Activated CD4-positive, alpha-beta T cell treated with anti-CD3 and anti-CD28 coated beads for 36 hours (primary cell): Measurements from ENCODE around the gene MCTP2. TPM values are rescaled to one million over a fixed set of nuclear protein-coding genes. Genes with fewer than 3 reads are reported as not detected.

Source experiments
- ATAC-seq: fragments of 200-7000 bp; cut with Tn5 transposase; one replicate; pipeline ENCODE4 v1.10.0; 2021; ENCODE audit warnings: mild to moderate bottlenecking, moderate library complexity
- CTCF ChIA-PET: fragments of 350-600 bp; sonication (Branson Sonifier 250); formaldehyde crosslinking; loops from one replicate; lab custom pipeline; 2021; ENCODE audit warnings: antibody characterized with exemption; lab: Charles Lee
- POLR2A ChIA-PET: fragments of 350-600 bp; sonication (Branson Sonifier 250); formaldehyde crosslinking; loops from one replicate; lab custom pipeline; 2021; ENCODE audit warnings: antibody characterized with exemption, inconsistent platforms; lab: Charles Lee
- DNase-seq: peaks from one replicate; pipeline ENCODE4 v3.0.0-alpha.2; 2020
- H3K27ac Mint-ChIP-seq: one replicate; pipeline ENCODE4 v1.8.0; 2021; ENCODE audit warnings: mixed read lengths
- H3K27me3 Mint-ChIP-seq: one replicate; pipeline ENCODE4 v1.8.0; 2021; ENCODE audit warnings: mixed read lengths
- H3K36me3 Mint-ChIP-seq: one replicate; pipeline ENCODE4 v1.8.0; 2021; ENCODE audit warnings: low read depth, mixed read lengths
- H3K4me1 Mint-ChIP-seq: one replicate; pipeline ENCODE4 v1.8.0; 2021; ENCODE audit warnings: mixed read lengths
- H3K4me3 Mint-ChIP-seq: one replicate; pipeline ENCODE4 v1.8.0; 2021; ENCODE audit warnings: mild to moderate bottlenecking, moderate library complexity, mixed read lengths
- H3K9me3 Mint-ChIP-seq: one replicate; pipeline ENCODE4 v1.8.0; 2021; ENCODE audit warnings: low read depth, mixed read lengths
- intact Hi-C, 2 experiments: fragments of 100-400 bp; cut with DNase I in 1 of 2; cut with micrococcal nuclease in 1 of 2; formaldehyde crosslinking; loops; one replicate each; pipeline versions ENCODE4 v1.14.2 to v1.15.1; 2022 to 2024; cut with DNase I, micrococcal nuclease
- total RNA-seq, 2 experiments: library from RNA; stranded (reverse); gene quantifications; one replicate each; pipeline ENCODE4 v1.2.3, GENCODE V29; 2021

Gene MCTP2
- total RNA-seq, 2 experiments from 2014 or later = 25.2 to 27.8 TPM

GRCh38 chr15:94297558-94297957 is 66.2 kb downstream of the MCTP2 start:
- Mint-ChIP-seq H3K9me3 (peaks cover 3% of the 10 kb centered on the region), H3K36me3 (peaks cover 28% of the 10 kb centered on the region), H3K4me1 (peaks cover 28% of the 10 kb centered on the region), H3K27ac (no peak overlapping the region), H3K4me3 (no peak overlapping the region), H3K27me3 (no peaks in the 10 kb centered on the region)
- ChIA-PET POLR2A (no interaction called here), CTCF (no interaction called here)
- intact Hi-C loops = no loop called here
- ATAC-seq (peak; percentile 37), DNase-seq (no peak)

GRCh38 chr15:94298364-94298763 is 67.0 kb downstream of the MCTP2 start:
- Mint-ChIP-seq H3K4me1 (peaks cover 30% of the 10 kb centered on the region), H3K36me3 (peaks cover 35% of the 10 kb centered on the region), H3K9me3 (peaks cover 3% of the 10 kb centered on the region), H3K4me3 (no peak overlapping the region), H3K27me3 (no peaks in the 10 kb centered on the region), H3K27ac (no peak overlapping the region)
- DNase-seq (no peak), ATAC-seq (no peak)
- ChIA-PET CTCF (no interaction called here), POLR2A (no interaction called here)
- intact Hi-C loops = no loop called here

- Mint-ChIP-seq H3K9me3 (peaks cover 3% of the 10 kb centered on the region), H3K36me3 (peaks cover 48% of the 10 kb centered on the region), H3K4me1 (peaks cover 40% of the 10 kb centered on the region), H3K4me3 (no peak overlapping the region), H3K27ac (no peak overlapping the region), H3K27me3 (no peaks in the 10 kb centered on the region)
- DNase-seq (no peak), ATAC-seq (no peak)
- POLR2A ChIA-PET = no interaction called here
- intact Hi-C loops = no loop called here
- CTCF ChIA-PET = no interaction called here
Observed at GRCh38 chr15:94300612-94301011, 69.3 kb downstream of the MCTP2 start.

- CTCF ChIA-PET = interaction anchor here (1.0 to 2.4 kb wide), 3 partner anchors 19 to 93 kb away, joined by 3 to 14 read pairs (median 4); no protein-coding TSS in a partner anchor
- peak; percentile 76 for ATAC-seq
- POLR2A ChIA-PET = interaction anchor here (0.7 to 1.1 kb wide), 3 partner anchors 70 to 75 kb away, joined by 3 to 6 read pairs (median 4); no protein-coding TSS in a partner anchor
Observed at GRCh38 chr15:94305133-94305532, 73.8 kb downstream of the MCTP2 start.

GRCh38 chr15:94306700-94307650 is 75.6 kb downstream of the MCTP2 start:
- peaks cover 3% of the 10 kb centered on the region for H3K9me3 Mint-ChIP-seq
- ChIA-PET POLR2A (interaction anchor here (1.2 to 1.9 kb wide), 2 partner anchors 72 to 77 kb away, joined by 10 to 20 read pairs; partner anchors contain the start of gene MCTP2), CTCF (interaction anchor here (0.6 to 2.4 kb wide), 9 partner anchors 10 to 144 kb away, joined by 3 to 14 read pairs (median 4); no protein-coding TSS in a partner anchor)
- H3K4me3 Mint-ChIP-seq = no peak overlapping the region
- DNase-seq (peak; percentile 38), ATAC-seq (peak; percentile 74)
- no peaks in the 10 kb centered on the region for H3K27me3 Mint-ChIP-seq
- peaks cover 53% of the 10 kb centered on the region for H3K36me3 Mint-ChIP-seq
- H3K4me1 Mint-ChIP-seq = peaks cover 43% of the 10 kb centered on the region
- intact Hi-C loops = loop anchor here (1.0 to 5.0 kb wide), 7 partner anchors 35 to 1680 kb away; partner anchors contain the start of gene MCTP2 (in 1 of the 2)
- peak overlapping the region; percentile 87 for H3K27ac Mint-ChIP-seq

More at GRCh38 chr15:94305133-94305532, 73.8 kb downstream of the MCTP2 start:
- intact Hi-C loops = loop anchor here (1.0 to 5.0 kb wide), 4 partner anchors 33 to 1678 kb away; no protein-coding TSS in a partner anchor
- DNase-seq = peak; percentile 42
- peaks cover 3% of the 10 kb centered on the region for H3K9me3 Mint-ChIP-seq
- no peak overlapping the region for H3K4me3 Mint-ChIP-seq
- no peaks in the 10 kb centered on the region for H3K27me3 Mint-ChIP-seq
- H3K36me3 Mint-ChIP-seq = peaks cover 62% of the 10 kb centered on the region
- peaks cover 43% of the 10 kb centered on the region for H3K4me1 Mint-ChIP-seq
- peak overlapping the region; percentile 74 for H3K27ac Mint-ChIP-seq

- Mint-ChIP-seq H3K27ac (no peak overlapping the region), H3K9me3 (no peaks in the 10 kb centered on the region), H3K4me3 (no peak overlapping the region), H3K27me3 (no peaks in the 10 kb centered on the region), H3K36me3 (peaks cover 18% of the 10 kb centered on the region), H3K4me1 (no peaks in the 10 kb centered on the region)
- ATAC-seq = no peak
- no peak for DNase-seq
- ChIA-PET POLR2A (no interaction called here), CTCF (interaction anchor here (0.6 to 1.7 kb wide), 3 partner anchors 11 to 94 kb away, joined by 3 to 4 read pairs (median 4); no protein-coding TSS in a partner anchor)
- intact Hi-C loops = no loop called here
Observed at GRCh38 chr15:94312946-94313345, 81.6 kb downstream of the MCTP2 start.

- peak overlapping the region; percentile 3 for H3K27ac Mint-ChIP-seq
- POLR2A ChIA-PET = no interaction called here
Observed at GRCh38 chr15:94314639-94315038, 83.3 kb downstream of the MCTP2 start.

GRCh38 chr15:94317211-94317610 is 85.8 kb downstream of the MCTP2 start:
- no peaks in the 10 kb centered on the region for H3K27me3 Mint-ChIP-seq
- ChIA-PET CTCF (interaction anchor here (1.1 kb wide), 1 partner anchor 11 kb away, joined by 3 read pairs; no protein-coding TSS in a partner anchor), POLR2A (no interaction called here)
- no peaks in the 10 kb centered on the region for H3K9me3 Mint-ChIP-seq
- no peaks in the 10 kb centered on the region for H3K4me1 Mint-ChIP-seq
- intact Hi-C loops = no loop called here
- no peak overlapping the region for H3K4me3 Mint-ChIP-seq
- no peak overlapping the region for H3K27ac Mint-ChIP-seq
- H3K36me3 Mint-ChIP-seq = peaks cover 12% of the 10 kb centered on the region
- ATAC-seq (no peak), DNase-seq (no peak)

More at GRCh38 chr15:94314639-94315038, 83.3 kb downstream of the MCTP2 start:
- Mint-ChIP-seq H3K4me1 (no peaks in the 10 kb centered on the region), H3K4me3 (no peak overlapping the region), H3K27me3 (no peaks in the 10 kb centered on the region), H3K9me3 (no peaks in the 10 kb centered on the region), H3K36me3 (peaks cover 16% of the 10 kb centered on the region)
- ATAC-seq = no peak
- CTCF ChIA-PET = no interaction called here
- intact Hi-C loops = no loop called here
- DNase-seq = no peak

- Mint-ChIP-seq H3K27ac (no peak overlapping the region), H3K36me3 (peaks cover 7% of the 10 kb centered on the region), H3K4me3 (no peak overlapping the region), H3K27me3 (no peaks in the 10 kb centered on the region), H3K4me1 (peaks cover 4% of the 10 kb centered on the region), H3K9me3 (no peaks in the 10 kb centered on the region)
- ChIA-PET POLR2A (no interaction called here), CTCF (interaction anchor here (0.9 to 8.9 kb wide), 7 partner anchors 12 to 164 kb away, joined by 3 to 213 read pairs (median 7); no protein-coding TSS in a partner anchor)
- DNase-seq (no peak), ATAC-seq (no peak)
- intact Hi-C loops = loop anchor here (5.0 to 10.0 kb wide), 4 partner anchors 50 to 1287 kb away; partner anchors contain the start of gene MCTP2 (in 1 of the 2)
Observed at GRCh38 chr15:94322141-94322540, 90.8 kb downstream of the MCTP2 start.

GRCh38 chr15:94323076-94323475 is 91.7 kb downstream of the MCTP2 start:
- no peak overlapping the region for H3K4me3 Mint-ChIP-seq
- H3K9me3 Mint-ChIP-seq = no peaks in the 10 kb centered on the region
- ChIA-PET CTCF (interaction anchor here (0.6 to 8.9 kb wide), 14 partner anchors 10 to 1383 kb away, joined by 3 to 213 read pairs (median 8); no protein-coding TSS in a partner anchor), POLR2A (interaction anchor here (0.7 kb wide), 1 partner anchor 118 kb away, joined by 3 read pairs; no protein-coding TSS in a partner anchor)
- intact Hi-C loops = loop anchor here (5.0 to 10.0 kb wide), 4 partner anchors 51 to 1288 kb away; partner anchors contain the start of gene MCTP2 (in 1 of the 2)
- no peak overlapping the region for H3K27ac Mint-ChIP-seq
- ATAC-seq = no peak
- no peak for DNase-seq
- H3K27me3 Mint-ChIP-seq = no peaks in the 10 kb centered on the region
- H3K4me1 Mint-ChIP-seq = peaks cover 4% of the 10 kb centered on the region
- H3K36me3 Mint-ChIP-seq = peaks cover 3% of the 10 kb centered on the region
